Neuronal stem cell (in vitro differentiated cells): ENCODE results near the gene SLC6A18.
"Not testable (repeated sequence)": the region's sequence is repeated elsewhere in the genome, so short reads cannot be mapped to it uniquely, and the experiment has no call there.

Source experiments
- DNase-seq: peaks from one replicate; pipeline ENCODE4 v3.0.0-alpha.2; 2013; ENCODE audit warnings: low spot score
- H2AFZ ChIP-seq: one replicate; pipeline ENCODE4 v1.6.1; 2013; ENCODE audit warnings: mild to moderate bottlenecking, low read length, inconsistent platforms
- H2AK5ac ChIP-seq: 2 replicates; pipeline ENCODE4 v1.6.1; 2013; ENCODE audit warnings: low read depth, mild to moderate bottlenecking, inconsistent platforms, low read length, moderate library complexity, mixed read lengths
- H2BK120ac ChIP-seq: 2 replicates; pipeline ENCODE4 v1.6.1; 2013; ENCODE audit warnings: low read depth, mild to moderate bottlenecking, inconsistent platforms, low read length, moderate library complexity, mixed read lengths
- H2BK12ac ChIP-seq: one replicate; pipeline ENCODE4 v1.6.1; 2013; ENCODE audit warnings: low read length, inconsistent platforms
- H2BK15ac ChIP-seq: 2 replicates; pipeline ENCODE4 v1.6.1; 2013; ENCODE audit warnings: mild to moderate bottlenecking, low read length, inconsistent platforms, mixed read lengths
- H2BK5ac ChIP-seq: one replicate; pipeline ENCODE4 v1.6.1; 2013; ENCODE audit warnings: inconsistent platforms, mild to moderate bottlenecking, low read length, moderate library complexity
- H3K14ac ChIP-seq: one replicate; pipeline ENCODE4 v1.6.1; 2013; ENCODE audit warnings: low read length, inconsistent platforms
- H3K18ac ChIP-seq: 2 replicates; pipeline ENCODE4 v1.6.1; 2013; ENCODE audit warnings: low read length, inconsistent platforms
- H3K23ac ChIP-seq: 2 replicates; pipeline ENCODE4 v1.6.1; 2013; ENCODE audit warnings: low read depth, mild to moderate bottlenecking, mixed read lengths, low read length, inconsistent platforms; ENCODE audit not compliant: poor library complexity
- H3K27ac ChIP-seq: replicated peaks from 3 replicates; pipeline ENCODE4 v1.5.1; 2013; ENCODE audit warnings: low read length, inconsistent platforms
- H3K27me3 ChIP-seq, 3 experiments: 2 replicates each; pipeline ENCODE4 v1.6.1; 2013; ENCODE audit warnings: low read length in 3 of 3, mild to moderate bottlenecking in 2 of 3, inconsistent platforms in 1 of 3, low read depth in 1 of 3, mixed read lengths in 1 of 3, moderate library complexity in 1 of 3; ENCODE audit not compliant: control insufficient read depth in 3 of 3, insufficient read depth in 3 of 3
- H3K36me3 ChIP-seq, 2 donors: replicated peaks in 1 of 2; 2 replicates each; pipeline ENCODE4 v1.6.1; 2013; ENCODE audit warnings: low read length in 2 of 2; ENCODE audit not compliant: control insufficient read depth in 2 of 2, insufficient read depth in 2 of 2
- H3K4ac ChIP-seq: 2 replicates; pipeline ENCODE4 v1.6.1; 2013; ENCODE audit warnings: inconsistent platforms, mild to moderate bottlenecking, low read length, moderate library complexity
- H3K4me1 ChIP-seq, 2 donors: 1 replicate in 1 of 2; 2 replicates in 1 of 2; pipeline ENCODE4 v1.6.1; 2013; ENCODE audit warnings: low read length in 2 of 2, low read depth in 1 of 2; ENCODE audit not compliant: control insufficient read depth in 2 of 2, insufficient read depth in 1 of 2
- H3K4me2 ChIP-seq: one replicate; pipeline ENCODE4 v1.6.1; 2013; ENCODE audit warnings: mild to moderate bottlenecking, low read length, inconsistent platforms; ENCODE audit not compliant: insufficient read depth, poor library complexity, severe bottlenecking
- H3K4me3 ChIP-seq, 2 donors: 2 replicates each; pipeline ENCODE4 v1.5.1; 2013; ENCODE audit warnings: low read length in 2 of 2, mild to moderate bottlenecking in 2 of 2, inconsistent platforms in 1 of 2, moderate library complexity in 1 of 2
- H3K79me1 ChIP-seq: one replicate; pipeline ENCODE4 v1.6.1; 2013; ENCODE audit warnings: low read depth, mild to moderate bottlenecking, inconsistent platforms, low read length, moderate library complexity
- H3K9ac ChIP-seq: one replicate; pipeline ENCODE4 v1.6.1; 2013; ENCODE audit warnings: mild to moderate bottlenecking, low read depth, low read length, inconsistent platforms; ENCODE audit not compliant: poor library complexity
- H3K9me3 ChIP-seq, 2 donors: replicated peaks in 1 of 2; 2 replicates each; pipeline versions ENCODE3 to v1.6.1; 2013; ENCODE audit warnings: low read length in 2 of 2, mild to moderate bottlenecking in 2 of 2, inconsistent platforms in 1 of 2, low read depth in 1 of 2, mixed read lengths in 1 of 2, moderate library complexity in 1 of 2; ENCODE audit not compliant: control insufficient read depth in 2 of 2, insufficient read depth in 1 of 2
- H4K8ac ChIP-seq: one replicate; pipeline ENCODE4 v1.6.1; 2013; ENCODE audit warnings: low read depth, mild to moderate bottlenecking, inconsistent platforms, low read length, moderate library complexity
- H4K91ac ChIP-seq: one replicate; pipeline ENCODE4 v1.6.1; 2013; ENCODE audit warnings: low read length, low read depth, mild to moderate bottlenecking, inconsistent platforms; ENCODE audit not compliant: poor library complexity
- WGBS, 2 donors: extraction: QIAGEN DNeasy Blood & Tissue Kit; methylation state at CpG; one replicate each; pipeline ENCODE4 v1.1.7; 2013; ENCODE audit warnings: missing lambda C conversion rate in 2 of 2, mixed read lengths in 1 of 2; ENCODE audit not compliant: insufficient read length in 2 of 2, insufficient replicate concordance in 1 of 2; ENCODE audit errors: extremely low coverage in 2 of 2; 5-methylcytosine and 5-hydroxymethylcytosine counted together

SLC6A18 gene

GRCh38 chr5:1282993-1283728 lies 58.0 kb downstream of the SLC6A18 start:
- Histone ChIP-seq H3K14ac (peak overlapping the region; percentile 71), H3K23ac (peak overlapping the region; percentile 43)
- H3K4me3 ChIP-seq, H3K18ac ChIP-seq, H2BK12ac ChIP-seq, H2BK120ac ChIP-seq, H4K8ac ChIP-seq, H3K79me1 ChIP-seq, H3K36me3 ChIP-seq, H3K27me3 ChIP-seq, H2AFZ ChIP-seq, H3K4ac ChIP-seq, H2AK5ac ChIP-seq, H3K9me3 ChIP-seq, H2BK15ac ChIP-seq, DNase-seq, H3K27ac ChIP-seq, H2BK5ac ChIP-seq, H3K9ac ChIP-seq, H3K4me1 ChIP-seq, H4K91ac ChIP-seq, H3K4me2 ChIP-seq: not testable (repeated sequence)
- no CpG with 5 or more reads among the region's 40 CpGs for WGBS, 2 donors

GRCh38 chr5:1283729-1284041 lies 58.5 kb downstream of the SLC6A18 start:
- not testable (repeated sequence) for H3K14ac ChIP-seq, H3K4me3 ChIP-seq, H2BK5ac ChIP-seq, H3K18ac ChIP-seq, H3K36me3 ChIP-seq, H3K4me2 ChIP-seq, H4K91ac ChIP-seq, H2AFZ ChIP-seq, H3K9ac ChIP-seq, H3K4me1 ChIP-seq, H3K9me3 ChIP-seq, H2AK5ac ChIP-seq, H2BK12ac ChIP-seq, H4K8ac ChIP-seq, H3K27me3 ChIP-seq, H2BK15ac ChIP-seq, H2BK120ac ChIP-seq, DNase-seq, H3K27ac ChIP-seq, H3K79me1 ChIP-seq, H3K4ac ChIP-seq
- WGBS, 2 donors, result no CpG with 5 or more reads among the region's 16 CpGs
- peak overlapping the region; percentile 43 for H3K23ac ChIP-seq

GRCh38 chr5:1284336-1284970 lies 59.3 kb downstream of the SLC6A18 start:
- not testable (repeated sequence) for DNase-seq, H4K8ac ChIP-seq, H2AK5ac ChIP-seq, H4K91ac ChIP-seq, H3K4ac ChIP-seq, H3K9me3 ChIP-seq, H3K9ac ChIP-seq, H2BK15ac ChIP-seq, H3K4me3 ChIP-seq, H3K36me3 ChIP-seq, H2BK5ac ChIP-seq, H3K4me2 ChIP-seq, H3K23ac ChIP-seq, H3K4me1 ChIP-seq, H3K27ac ChIP-seq, H2BK120ac ChIP-seq, H3K79me1 ChIP-seq, H3K14ac ChIP-seq, H3K27me3 ChIP-seq, H2AFZ ChIP-seq, H3K18ac ChIP-seq
- H2BK12ac ChIP-seq, result peak overlapping the region; percentile 41
- no CpG with 5 or more reads among the region's 27 CpGs for WGBS, 2 donors

GRCh38 chr5:1285141-1285540 lies 60.0 kb downstream of the SLC6A18 start:
- Histone ChIP-seq H4K91ac (no peak overlapping the region), H3K27me3 (peaks cover 0 to 3% (median 0%) of the 10 kb centered on the region in 3 experiments), H3K4me3 (no peak overlapping the region), H3K18ac (no peak overlapping the region), H3K79me1 (peaks cover 10% of the 10 kb centered on the region), H3K4ac (no peak overlapping the region), H2BK15ac (no peak overlapping the region), H3K4me2 (no peak overlapping the region), H2AFZ (no peak overlapping the region), H2BK120ac (no peak overlapping the region), H3K27ac (no peak overlapping the region), H2AK5ac (no peak overlapping the region), H3K14ac (no peak overlapping the region), H3K9ac (peak overlapping the region; percentile 60), H2BK12ac (no peak overlapping the region), H3K36me3 (peaks cover 0 to 6% of the 10 kb centered on the region in 2 donors), H2BK5ac (no peak overlapping the region), H3K9me3 (peaks cover 0 to 4% of the 10 kb centered on the region in 2 donors), H3K4me1 (no peaks in the 10 kb centered on the region), H4K8ac (no peak overlapping the region), H3K23ac (peak overlapping the region; percentile 73)
- no peak for DNase-seq
- no CpG with 5 or more reads among the region's 12 CpGs for WGBS, 2 donors
